Measurements from ENCODE around the gene HTR3C.

GRCh38 chr3:184040010-184040409 lies 12.8 kb upstream of the HTR3C start:
- TF ChIP-seq CTCF (IDR thresholded peaks at IDR 0.05; ENCODE audit: insufficient read depth, low read length) (no peak), POLR2AphosphoS5 (IDR thresholded peaks at IDR 0.05; ENCODE audit: low read depth) (no peak)
